ENCODE measurements around the gene UNC5B.

The UNC5B gene

GRCh38 chr10:71326464-71326881 is 114.1 kb downstream of the UNC5B start:
- Histone ChIP-seq H3K27ac (no peak overlapping the region), H3K4me3 (no peak overlapping the region), H3K4me1 (no peaks in the 10 kb centered on the region), H3K9me3 (no peaks in the 10 kb centered on the region), H3K27me3 (no peaks in the 10 kb centered on the region), H3K36me3 (peaks cover 0 to 51% (median 27%) of the 10 kb centered on the region in 3 donors)
- no peak for DNase-seq
- intact Hi-C loops (cut with DNase I; ENCODE audit: low total_unique reads), result loop anchor here (5.0 kb wide), 1 partner anchor 66 kb away; no protein-coding TSS in a partner anchor
- TF ChIP-seq CTCF (IDR thresholded peaks at IDR 0.05), result no peak

DNA sequence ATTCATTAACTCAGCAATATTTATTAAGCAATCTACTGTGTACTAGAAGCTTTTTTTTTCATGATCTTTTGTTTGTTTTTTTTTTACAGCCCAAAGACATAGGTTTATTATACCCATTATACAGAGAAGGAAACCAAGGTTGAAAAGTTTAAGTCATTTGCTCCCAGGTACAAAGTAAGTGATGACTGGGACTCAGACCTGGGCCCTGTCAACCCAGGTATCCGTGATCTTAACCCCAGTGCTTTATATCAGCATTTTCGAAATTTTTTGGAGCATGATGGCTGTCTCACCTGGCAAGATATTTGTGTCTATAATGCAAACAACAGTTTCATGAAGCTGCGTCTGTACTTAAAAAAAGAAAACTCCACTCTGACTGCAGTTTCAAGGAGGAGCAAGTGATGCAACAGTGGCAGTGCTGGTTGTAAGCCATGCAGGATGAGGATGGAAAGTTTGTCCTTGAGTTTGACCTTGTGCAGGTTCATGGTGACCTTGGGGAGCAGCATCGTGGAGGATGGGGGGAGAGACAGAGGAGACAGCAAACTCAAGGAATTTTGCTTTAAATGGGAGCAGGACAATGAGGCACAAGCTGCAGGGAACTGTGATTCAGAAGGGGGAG is 118.5 kb downstream of the UNC5B start:
- Histone ChIP-seq H3K27ac (no peak overlapping the region), H3K36me3 (peaks cover 0 to 20% (median 14%) of the 10 kb centered on the region in 3 donors), H3K4me3 (no peak overlapping the region), H3K9me3 (no peaks in the 10 kb centered on the region), H3K4me1 (no peaks in the 10 kb centered on the region), H3K27me3 (no peaks in the 10 kb centered on the region)
- intact Hi-C loops (cut with DNase I; ENCODE audit: low total_unique reads), result no loop called here
- no peak for DNase-seq
- no peak for TF ChIP-seq CTCF (IDR thresholded peaks at IDR 0.05)

DNA sequence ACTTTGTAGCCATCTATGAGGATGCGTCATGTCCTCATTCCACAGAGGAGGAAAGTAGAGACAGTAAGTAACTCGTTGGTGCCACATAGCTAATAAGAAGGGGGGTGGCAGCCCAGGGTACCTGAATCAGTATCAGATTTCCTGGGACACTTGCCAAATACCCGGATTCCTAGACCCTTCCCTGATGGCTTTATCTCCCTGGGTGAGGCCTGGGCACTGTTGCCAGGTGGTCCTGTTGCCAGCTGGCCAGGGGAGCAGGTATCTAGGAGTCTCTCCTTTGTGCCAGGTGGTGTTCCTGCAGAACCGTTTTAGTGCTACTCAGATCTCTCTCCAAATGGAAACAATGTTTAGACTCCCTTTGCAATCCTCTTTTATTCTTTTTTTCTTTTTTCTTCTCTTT is 119.4 kb downstream of the UNC5B start:
- no peak for TF ChIP-seq CTCF (IDR thresholded peaks at IDR 0.05)
- no peak for DNase-seq
- Histone ChIP-seq H3K27ac (no peak overlapping the region), H3K4me1 (no peaks in the 10 kb centered on the region), H3K9me3 (no peaks in the 10 kb centered on the region), H3K4me3 (no peak overlapping the region), H3K27me3 (no peaks in the 10 kb centered on the region), H3K36me3 (peaks cover 0 to 18% (median 7%) of the 10 kb centered on the region in 3 donors)
- intact Hi-C loops (cut with DNase I; ENCODE audit: low total_unique reads), result no loop called here

DNA sequence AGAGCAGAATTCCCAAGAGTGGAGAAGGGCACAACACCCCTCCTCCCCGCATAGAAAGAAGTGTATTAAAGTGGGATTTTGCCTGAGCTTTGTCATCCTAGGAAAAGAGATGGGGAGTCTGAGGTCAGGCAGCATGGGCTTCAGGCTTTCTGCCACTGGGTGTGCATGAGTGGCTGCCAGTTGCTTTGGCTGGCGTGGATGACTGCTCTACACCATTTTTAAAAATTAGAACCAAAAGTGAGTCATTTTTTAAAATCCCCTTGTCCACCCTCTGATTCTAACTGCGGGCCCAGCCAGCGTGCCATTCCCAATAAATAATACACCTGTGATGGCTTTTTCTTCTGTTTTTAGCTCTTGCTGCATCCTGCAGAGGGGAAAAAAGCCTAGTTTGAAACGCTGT is 120.1 kb downstream of the UNC5B start:
- Histone ChIP-seq H3K27ac (no peak overlapping the region), H3K4me3 (no peak overlapping the region), H3K36me3 (peaks cover 0 to 15% (median 8%) of the 10 kb centered on the region in 3 donors), H3K4me1 (no peaks in the 10 kb centered on the region), H3K27me3 (no peaks in the 10 kb centered on the region), H3K9me3 (no peaks in the 10 kb centered on the region)
- TF ChIP-seq CTCF (IDR thresholded peaks at IDR 0.05), result no peak
- intact Hi-C loops (cut with DNase I; ENCODE audit: low total_unique reads), result no loop called here
- no peak for DNase-seq

- peak; percentile 43 to 71 for DNase-seq
- Histone ChIP-seq H3K27me3 (no peaks in the 10 kb centered on the region), H3K27ac (no peak overlapping the region), H3K36me3 (peaks cover 0 to 15% (median 7%) of the 10 kb centered on the region in 3 donors), H3K9me3 (no peaks in the 10 kb centered on the region), H3K4me1 (no peaks in the 10 kb centered on the region), H3K4me3 (no peak overlapping the region)
- no peak for TF ChIP-seq CTCF (IDR thresholded peaks at IDR 0.05)
- intact Hi-C loops (cut with DNase I; ENCODE audit: low total_unique reads), result no loop called here
These were observed 120.9 kb downstream of the UNC5B start for GRCh38 chr10:71333129-71333887.

Data from tibial artery (tissue), 4 donors.